DND-41 (cell line): Measurements from ENCODE around the gene BCAN.

Experiments
- EZH2 ChIP-seq: IDR thresholded peaks from 3 replicates; pipeline ENCODE4 v1.6.1; 2012; ENCODE audit warnings: borderline replicate concordance, low read depth, mild to moderate bottlenecking, moderate library complexity, low read length, inconsistent platforms; ENCODE audit not compliant: severe bottlenecking
- TF ChIP-seq, protein P1 (sequence below): IDR thresholded peaks from 2 replicates; pipeline ENCODE4 v1.5.1; 2012; ENCODE audit warnings: borderline replicate concordance, low read length, moderate library complexity, mild to moderate bottlenecking; ENCODE audit not compliant: poor library complexity, severe bottlenecking; ENCODE audit errors: extremely low read depth

- TF ChIP-seq, protein P1, sequence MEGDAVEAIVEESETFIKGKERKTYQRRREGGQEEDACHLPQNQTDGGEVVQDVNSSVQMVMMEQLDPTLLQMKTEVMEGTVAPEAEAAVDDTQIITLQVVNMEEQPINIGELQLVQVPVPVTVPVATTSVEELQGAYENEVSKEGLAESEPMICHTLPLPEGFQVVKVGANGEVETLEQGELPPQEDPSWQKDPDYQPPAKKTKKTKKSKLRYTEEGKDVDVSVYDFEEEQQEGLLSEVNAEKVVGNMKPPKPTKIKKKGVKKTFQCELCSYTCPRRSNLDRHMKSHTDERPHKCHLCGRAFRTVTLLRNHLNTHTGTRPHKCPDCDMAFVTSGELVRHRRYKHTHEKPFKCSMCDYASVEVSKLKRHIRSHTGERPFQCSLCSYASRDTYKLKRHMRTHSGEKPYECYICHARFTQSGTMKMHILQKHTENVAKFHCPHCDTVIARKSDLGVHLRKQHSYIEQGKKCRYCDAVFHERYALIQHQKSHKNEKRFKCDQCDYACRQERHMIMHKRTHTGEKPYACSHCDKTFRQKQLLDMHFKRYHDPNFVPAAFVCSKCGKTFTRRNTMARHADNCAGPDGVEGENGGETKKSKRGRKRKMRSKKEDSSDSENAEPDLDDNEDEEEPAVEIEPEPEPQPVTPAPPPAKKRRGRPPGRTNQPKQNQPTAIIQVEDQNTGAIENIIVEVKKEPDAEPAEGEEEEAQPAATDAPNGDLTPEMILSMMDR: no peak
- TF ChIP-seq EZH2: no peak
Measured at GRCh38 chr1:156643778-156644092, 1.8 kb downstream of the BCAN start.
